Measurements from ENCODE around the gene DIPK2B.

The DIPK2B gene, protein sequence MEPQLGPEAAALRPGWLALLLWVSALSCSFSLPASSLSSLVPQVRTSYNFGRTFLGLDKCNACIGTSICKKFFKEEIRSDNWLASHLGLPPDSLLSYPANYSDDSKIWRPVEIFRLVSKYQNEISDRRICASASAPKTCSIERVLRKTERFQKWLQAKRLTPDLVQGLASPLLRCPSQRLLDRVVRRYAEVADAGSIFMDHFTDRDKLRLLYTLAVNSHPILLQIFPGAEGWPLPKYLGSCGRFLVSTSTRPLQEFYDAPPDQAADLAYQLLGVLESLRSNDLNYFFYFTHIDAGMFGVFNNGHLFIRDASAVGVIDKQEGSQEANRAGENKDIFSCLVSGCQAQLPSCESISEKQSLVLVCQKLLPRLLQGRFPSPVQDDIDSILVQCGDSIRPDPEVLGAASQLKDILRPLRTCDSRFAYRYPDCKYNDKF

DNA sequence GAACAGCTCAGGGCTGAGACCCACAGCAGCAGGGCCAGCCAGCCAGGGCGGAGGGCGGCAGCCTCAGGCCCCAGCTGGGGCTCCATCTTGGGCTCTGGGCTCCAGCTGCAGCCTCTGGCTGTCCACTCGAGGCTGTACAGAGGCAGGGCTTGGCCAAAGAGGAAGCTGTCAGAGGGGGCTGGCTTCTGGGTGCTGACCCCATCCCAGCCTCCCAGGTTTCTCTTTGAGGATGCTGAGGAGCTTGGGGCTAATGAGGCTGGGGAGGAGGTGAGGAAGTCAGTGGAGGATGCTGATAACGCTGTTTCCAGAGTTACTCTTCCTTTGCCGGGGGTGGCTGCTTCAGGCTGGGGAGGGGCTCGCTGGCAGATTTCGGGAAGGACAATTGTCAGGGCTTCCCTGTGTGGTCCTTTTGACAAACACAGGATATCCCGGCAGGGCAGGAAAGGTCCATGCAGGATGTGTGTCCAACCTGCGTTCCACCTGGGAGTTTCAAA lies at the start of gene DIPK2B:
Gene DIPK2B (minus strand): TSS at position 136 of the 494 bp plus-strand sequence. CDS start 50 bp downstream, at position 86.
- no peak for DNase-seq

GRCh38 chrX:45240301-45240700 lies 39.6 kb upstream of the DIPK2B start:
- no peak for DNase-seq

- DNase-seq, result no peak
Measured at GRCh38 chrX:45238489-45238888, 37.8 kb upstream of the DIPK2B start.

GRCh38 chrX:45233531-45233930 lies 32.9 kb upstream of the DIPK2B start:
- DNase-seq, result no peak

DNA sequence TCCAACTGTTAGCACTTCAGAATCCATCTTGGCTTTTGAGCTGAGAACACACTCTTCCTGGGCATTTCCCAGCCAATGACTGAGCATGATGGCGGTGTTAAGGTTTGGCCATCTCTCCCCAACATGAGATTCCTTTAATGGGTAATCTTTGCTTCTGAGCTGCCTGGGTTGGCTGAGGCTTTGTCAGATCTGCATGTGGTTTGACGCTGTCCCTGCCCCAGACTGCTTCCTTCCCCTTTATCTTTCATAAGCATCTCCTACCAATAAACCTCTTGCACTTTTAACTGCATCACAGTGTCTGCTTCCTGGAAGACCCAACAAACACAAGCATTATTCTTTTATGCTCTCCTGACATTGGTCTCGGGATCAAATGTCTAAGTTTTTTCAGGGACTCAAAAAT lies 31.5 kb upstream of the DIPK2B start:
- DNase-seq, result no peak

DNA sequence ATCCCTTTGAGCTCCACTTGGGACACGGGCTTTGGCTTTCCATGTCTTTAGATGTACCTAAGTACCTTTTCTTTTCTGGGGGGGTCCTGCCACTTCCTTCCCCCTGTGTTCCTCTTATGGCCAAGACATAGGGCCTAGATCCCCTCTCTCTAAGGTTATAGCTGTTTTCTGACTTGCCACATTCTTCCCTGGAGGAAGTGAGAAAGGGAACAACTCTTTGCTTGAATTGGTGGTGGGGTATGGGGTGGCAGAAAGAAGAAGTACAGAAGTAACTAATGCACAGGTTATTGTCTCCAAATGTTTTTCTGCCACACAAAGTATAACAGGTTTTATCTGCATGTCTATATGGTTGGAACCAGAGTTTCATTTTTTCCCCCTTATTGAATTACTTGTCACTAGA lies 29.7 kb upstream of the DIPK2B start:
- no peak for DNase-seq

- no peak for DNase-seq
Measured at GRCh38 chrX:45229348-45229747, 28.7 kb upstream of the DIPK2B start.

DNA sequence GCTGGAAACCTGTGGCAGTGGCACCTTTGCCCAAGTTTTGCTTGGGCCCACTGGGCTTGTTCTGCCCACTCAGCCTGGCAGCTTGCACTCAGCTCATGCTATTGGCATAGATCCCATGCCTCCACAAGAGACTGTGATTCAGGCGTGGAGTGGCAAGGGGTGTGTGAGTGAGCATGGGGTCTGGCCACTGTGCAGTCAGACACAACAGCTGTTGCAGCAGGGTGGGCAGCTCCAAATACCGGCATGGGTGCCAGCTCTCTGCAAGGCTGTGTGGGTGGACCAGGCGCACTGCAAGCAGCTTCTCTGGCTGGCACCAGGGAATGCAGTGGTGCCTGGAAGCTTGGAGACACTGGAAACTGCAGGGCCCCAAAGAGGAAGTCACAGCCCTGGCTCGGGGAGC lies 27.4 kb upstream of the DIPK2B start:
- DNase-seq, result no peak

GRCh38 chrX:45208121-45208856 lies 7.6 kb upstream of the DIPK2B start:
- DNase-seq, result no peak

DNA sequence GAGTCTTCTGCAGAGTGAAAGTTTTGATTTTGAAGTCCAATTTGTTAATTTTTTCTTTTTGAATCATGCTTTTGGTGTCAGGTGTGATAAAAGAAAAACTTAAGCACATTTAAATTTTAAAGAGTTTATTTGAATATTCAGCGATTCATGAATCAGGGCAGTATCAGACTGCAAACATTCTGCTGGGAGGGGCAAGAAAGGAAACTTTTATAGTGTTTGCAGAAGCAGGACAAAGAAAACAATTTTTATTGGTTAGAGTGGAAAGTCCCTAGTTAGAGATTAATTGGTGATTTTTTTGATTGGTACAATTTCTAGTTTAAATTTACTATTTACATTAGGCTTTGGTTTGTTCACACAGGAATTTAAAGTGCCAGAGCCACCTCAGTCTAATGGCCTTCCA lies 1.5 kb upstream of the DIPK2B start:
- DNase-seq, result no peak

DNA sequence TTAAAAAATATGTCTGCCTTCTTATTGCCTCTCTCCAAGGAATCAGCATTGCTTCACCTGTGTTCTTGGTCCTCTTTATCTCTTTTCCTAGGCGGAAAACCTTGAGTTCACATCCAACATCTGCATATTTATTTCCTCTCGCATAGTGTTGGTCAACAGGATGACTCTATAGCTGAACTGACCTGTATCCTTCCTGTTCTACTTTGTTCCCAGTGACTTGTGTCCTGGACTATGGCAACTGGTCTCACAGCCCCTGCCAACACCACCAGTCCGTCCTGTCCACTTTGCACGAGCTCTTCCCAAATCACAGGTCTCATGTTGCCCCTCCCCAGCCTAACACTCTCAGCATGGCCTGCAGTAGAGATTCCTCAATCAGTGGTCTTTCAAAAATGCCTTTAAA lies 2.0 kb downstream of the DIPK2B start:
- no peak for DNase-seq

- DNase-seq, result no peak
Measured at GRCh38 chrX:45198301-45198700, 2.4 kb downstream of the DIPK2B start.

GRCh38 chrX:45196701-45197100 lies 4.0 kb downstream of the DIPK2B start:
- no peak for DNase-seq

DNA sequence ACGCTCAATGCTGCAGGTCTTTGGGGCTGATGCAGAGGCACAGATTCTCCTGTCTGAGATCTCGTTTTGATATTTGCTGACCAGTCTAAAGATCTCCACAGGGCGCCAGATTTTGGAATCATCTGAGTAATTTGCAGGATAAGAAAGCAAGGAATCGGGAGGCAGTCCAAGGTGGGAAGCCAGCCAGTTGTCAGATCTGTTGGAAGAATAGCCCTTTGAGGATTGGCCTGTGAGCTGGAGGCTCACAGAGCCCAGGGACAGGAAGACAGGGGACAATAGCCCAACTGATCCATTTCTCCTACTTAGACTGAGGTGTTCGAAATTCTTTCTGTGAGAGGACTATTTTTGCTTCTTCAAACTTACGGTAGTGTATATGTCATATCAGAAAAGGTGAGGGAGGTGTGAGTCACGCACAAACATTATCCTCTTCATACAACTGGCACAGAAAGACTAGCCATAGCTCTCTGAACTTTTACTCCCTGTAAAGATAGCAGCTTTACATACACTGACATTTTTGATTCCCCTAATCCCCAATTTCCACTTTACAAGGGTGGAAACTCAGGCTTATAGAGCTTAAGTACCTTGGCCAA lies 8.8 kb downstream of the DIPK2B start:
- no peak for DNase-seq

GRCh38 chrX:45191383-45191782 lies 9.3 kb downstream of the DIPK2B start:
- no peak for DNase-seq

DNA sequence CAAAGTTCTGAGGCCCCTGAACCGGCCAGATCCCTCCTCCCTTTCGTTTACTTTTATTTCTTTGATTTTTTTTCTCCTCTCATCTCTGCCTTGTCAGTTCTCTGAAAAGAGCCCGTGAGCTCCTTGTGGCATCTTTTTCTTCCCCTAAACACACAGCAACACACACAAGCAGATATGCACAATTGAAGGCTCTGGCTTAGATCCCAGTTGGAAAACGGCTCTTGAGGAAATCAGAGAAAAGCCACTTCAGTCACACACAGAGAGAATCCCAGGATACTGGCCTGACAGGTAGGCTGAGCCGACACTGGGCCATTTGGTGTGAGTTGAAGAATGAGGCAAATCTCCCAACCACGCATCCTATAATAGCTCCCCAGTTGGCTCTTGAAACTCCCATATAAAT lies 12.9 kb downstream of the DIPK2B start:
- DNase-seq, result no peak

GRCh38 chrX:45186643-45187026 lies 14.0 kb downstream of the DIPK2B start:
- no peak for DNase-seq

DNA sequence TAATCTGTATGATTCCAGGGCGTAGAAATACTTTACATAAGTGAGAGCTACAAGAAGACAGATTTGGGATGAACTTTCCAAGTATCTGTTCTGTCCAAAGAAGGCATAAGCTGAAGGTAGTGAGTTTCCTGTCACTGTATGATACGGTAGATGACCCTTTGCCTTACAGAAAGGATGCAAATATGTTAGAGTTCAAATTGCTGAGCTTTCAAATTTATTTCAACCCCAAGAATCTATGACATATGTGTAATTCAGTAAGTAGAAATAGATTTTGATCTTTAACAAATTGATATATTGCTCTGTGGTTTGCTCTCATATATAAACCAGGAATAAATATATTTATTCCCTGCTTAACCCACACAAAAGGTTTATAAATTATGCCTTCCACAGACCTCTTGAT lies 16.5 kb downstream of the DIPK2B start:
- no peak for DNase-seq

- DNase-seq, result no peak
Measured at GRCh38 chrX:45172890-45173289, 27.8 kb downstream of the DIPK2B start.

DNA sequence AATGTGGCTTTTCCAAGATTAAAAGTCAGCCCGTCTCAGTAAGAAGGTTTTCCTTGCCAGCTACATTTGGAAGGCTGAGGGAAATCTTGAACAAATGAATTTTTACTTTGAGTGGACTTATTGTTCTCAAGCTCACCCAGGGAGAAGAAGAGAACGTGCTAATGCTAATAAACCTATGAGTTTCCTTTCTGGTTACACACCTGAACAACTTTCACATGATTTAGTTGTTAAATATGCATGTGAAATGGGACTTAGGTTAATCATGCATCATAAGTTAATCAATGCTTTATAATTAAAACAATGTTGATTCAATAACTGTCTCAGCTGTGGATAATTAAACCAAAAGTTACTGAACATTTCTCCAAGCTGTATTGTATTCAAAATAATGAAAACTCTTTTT lies 33.9 kb downstream of the DIPK2B start:
- DNase-seq, result no peak

DNA sequence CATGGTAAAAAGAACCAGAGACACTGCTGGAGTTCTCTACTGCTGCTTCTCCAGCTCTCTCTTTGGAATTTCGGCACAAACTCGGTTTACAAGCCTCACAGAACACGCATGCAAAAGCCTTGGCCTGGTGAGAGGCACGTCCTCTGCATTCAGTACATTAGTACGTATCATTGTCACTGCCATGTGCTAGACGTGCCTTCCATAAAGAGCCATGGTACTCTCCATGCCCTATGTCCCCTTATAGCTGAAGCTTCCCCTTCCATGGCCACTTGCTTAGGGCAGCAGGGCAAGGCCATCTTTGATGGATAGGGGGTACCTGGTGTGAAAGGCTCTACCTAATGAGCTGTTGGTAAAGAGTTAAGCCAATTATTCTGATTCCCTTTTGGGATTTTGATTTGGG lies 35.0 kb downstream of the DIPK2B start:
- no peak for DNase-seq

DNA sequence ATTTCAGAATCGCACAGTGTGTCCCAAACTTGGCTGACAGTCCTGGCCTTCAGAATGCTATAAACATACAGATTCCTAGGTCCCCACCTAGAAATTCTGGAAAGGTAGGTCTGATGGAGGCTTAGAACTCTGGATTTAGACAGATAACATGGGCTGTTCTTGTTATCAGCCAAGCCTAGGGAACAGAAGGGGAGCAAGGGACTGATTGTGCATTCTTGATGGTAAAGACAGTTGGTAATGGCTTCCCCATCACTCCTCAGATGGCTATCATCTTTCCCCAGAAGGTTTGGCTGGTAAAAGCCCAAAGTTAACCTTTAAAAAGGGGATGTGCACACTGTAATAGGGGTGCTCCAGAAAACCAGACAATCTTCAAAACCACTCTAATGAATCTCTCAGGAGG lies 35.7 kb downstream of the DIPK2B start:
- no peak for DNase-seq

- DNase-seq, result no peak
Measured at GRCh38 chrX:45164021-45164621, 36.6 kb downstream of the DIPK2B start.
